Activated CD4-positive, alpha-beta T cell treated with anti-CD3 and anti-CD28 coated beads, Interleukin-2, Interleukin-6, amounts not matched to agents 100 ng/mL and 50 ng/mL, durations not matched to agents 16 hours and 8 hours (primary cell): ENCODE data around the gene FRY.

ENCODE experiments used
- DNase-seq: peaks from one replicate; pipeline ENCODE4 v3.0.0-alpha.2; 2020

FRY gene

DNA sequence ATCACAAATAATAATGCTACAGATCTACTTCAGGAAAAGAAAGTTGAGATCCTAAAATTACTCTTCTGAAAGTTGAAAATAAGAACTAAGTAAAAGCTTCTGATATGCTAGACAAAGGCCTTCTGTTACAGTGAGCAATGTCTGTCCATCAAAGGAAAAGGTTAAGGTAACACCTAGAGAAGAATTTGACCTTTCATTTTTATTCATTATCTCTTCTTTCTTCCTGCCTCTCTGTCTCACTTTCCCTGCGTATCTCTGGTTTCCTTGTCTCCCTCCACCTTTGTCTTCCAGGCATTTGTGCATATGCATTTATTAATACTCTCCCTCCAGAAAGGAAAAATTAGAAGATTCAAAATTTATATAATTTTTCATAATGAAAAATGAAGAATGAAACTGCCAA is 234.6 kb downstream of the FRY start:
- no peak for DNase-seq

GRCh38 chr13:32267836-32268439 is 236.4 kb downstream of the FRY start:
- DNase-seq = peak; percentile 21

DNA sequence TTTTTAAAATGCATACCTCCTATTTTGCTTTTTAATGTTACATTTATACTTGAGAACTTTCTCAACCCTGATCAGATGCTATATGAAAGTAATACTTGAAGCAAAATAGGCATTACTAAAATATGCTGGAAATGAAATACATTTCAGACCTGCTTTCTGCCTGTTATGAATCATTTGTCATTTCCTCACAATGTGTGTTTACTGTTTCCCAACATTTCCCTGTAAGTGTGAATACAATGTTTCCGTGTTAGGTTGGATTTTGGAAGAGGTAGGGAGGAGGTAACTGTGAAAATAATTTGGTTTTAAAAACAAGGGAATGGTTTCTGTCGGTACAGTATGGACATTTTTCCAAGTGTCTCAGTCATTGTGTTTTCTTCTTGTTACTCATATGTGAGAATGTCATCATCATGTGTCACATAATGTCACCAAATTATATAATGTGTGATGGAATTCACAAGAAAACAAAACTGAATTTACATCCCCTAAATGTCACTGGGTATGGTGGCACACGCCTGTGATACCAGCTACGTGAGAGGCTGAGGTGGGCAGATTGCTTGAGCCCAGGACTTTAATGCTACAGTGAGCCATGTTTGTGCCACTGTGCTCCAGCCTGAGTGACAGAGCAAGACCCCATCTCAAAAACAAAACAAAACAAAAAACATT is 240.6 kb downstream of the FRY start:
- DNase-seq = peak; percentile 3

- no peak for DNase-seq
Observed at GRCh38 chr13:32277839-32278238, 246.3 kb downstream of the FRY start.

DNA sequence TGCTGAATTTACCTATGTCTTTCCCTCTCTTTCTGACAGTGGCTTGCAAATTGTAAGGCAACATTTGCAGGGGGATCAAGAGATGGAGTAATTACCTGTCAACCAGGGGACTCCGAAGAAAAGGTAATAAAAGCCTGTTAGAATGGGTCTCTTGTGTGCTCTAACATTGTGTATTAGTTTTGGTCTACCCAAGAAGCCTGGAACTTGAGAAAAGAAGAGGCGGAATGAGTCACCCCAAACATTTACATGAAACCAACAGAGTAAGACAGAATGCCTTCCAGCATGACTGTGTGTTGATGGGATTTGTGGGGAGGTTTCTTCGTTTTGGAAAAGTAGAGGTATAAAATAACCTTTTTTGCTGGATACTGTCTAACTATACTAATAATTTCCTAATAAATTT is 246.9 kb downstream of the FRY start:
- no peak for DNase-seq

DNA sequence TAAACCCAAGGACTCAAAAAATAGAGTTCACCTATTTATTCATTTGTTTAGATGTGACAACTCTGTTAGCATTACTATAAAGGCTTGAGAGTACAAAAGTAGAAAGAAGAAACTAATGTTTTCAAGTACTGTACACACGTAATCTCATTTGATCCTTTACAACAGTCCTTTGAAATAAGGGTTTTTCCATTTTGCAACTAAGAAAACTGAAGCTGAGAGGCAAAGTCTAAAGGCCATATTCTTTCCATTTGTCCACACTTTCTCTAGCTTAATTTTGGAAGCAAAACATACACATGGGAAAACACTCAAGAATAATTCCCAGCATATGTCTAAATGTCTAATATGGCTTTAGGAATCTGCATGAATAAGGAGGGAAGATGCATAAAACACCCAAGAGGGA is 249.5 kb downstream of the FRY start:
- no peak for DNase-seq

DNA sequence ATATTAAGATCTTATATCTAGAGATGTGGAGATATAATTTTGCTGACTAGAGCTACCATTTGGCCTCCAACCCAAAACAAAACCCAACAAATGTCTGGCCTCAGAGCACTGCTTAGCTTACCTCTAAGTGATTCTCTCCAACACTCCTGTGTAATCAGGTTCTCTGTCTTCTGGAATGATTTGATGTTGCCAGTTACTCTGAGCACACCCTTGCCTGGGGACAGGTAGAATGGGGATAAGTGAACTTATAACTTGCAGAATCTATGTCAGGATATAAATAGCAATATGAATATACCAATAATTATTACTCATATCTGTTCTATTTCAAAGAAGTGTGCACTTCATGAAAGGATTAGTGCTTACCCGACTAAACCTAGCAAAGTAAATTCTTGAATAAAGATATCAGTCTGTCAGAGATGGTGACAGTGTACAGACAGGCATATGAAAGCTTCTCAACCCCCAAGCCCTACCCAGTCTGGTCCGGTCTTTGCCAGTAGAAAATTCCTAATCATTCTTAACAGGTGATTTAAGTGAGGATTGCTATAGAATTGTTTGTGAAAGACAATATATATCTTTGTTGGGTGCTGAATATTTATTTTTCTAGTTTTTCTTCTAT is 250.6 kb downstream of the FRY start:
- no peak for DNase-seq

- no peak for DNase-seq
Observed at GRCh38 chr13:32284927-32285632, 253.5 kb downstream of the FRY start.

- no peak for DNase-seq
Observed at GRCh38 chr13:32285633-32285965, 254.0 kb downstream of the FRY start.

- peak; percentile 5 for DNase-seq
Observed at GRCh38 chr13:32297206-32297605, 265.6 kb downstream of the FRY start.

- DNase-seq = no peak
Observed at GRCh38 chr13:32298695-32299094, 267.1 kb downstream of the FRY start.

- DNase-seq = peak; percentile 4
Observed at GRCh38 chr13:32299893-32300292, 268.3 kb downstream of the FRY start.

DNA sequence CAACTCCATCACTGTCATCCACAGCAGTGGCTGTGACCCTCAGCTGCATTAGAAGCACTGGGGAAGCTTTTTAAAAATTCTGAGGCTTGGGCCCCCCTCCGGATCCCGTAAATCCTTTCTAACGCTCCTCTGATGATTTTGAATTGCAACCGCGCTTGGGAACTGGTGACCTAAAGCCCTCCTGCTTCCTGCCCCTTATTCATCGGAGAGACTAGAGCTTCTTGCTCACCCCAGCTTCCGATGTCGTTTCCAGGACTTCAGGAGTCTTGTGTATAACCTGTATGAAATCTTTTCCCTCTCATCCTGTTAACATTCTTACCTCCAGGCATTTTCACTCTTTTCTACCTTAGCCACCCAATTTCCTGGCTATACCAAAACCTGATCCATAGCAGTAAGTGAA is 268.8 kb downstream of the FRY start:
- no peak for DNase-seq

DNA sequence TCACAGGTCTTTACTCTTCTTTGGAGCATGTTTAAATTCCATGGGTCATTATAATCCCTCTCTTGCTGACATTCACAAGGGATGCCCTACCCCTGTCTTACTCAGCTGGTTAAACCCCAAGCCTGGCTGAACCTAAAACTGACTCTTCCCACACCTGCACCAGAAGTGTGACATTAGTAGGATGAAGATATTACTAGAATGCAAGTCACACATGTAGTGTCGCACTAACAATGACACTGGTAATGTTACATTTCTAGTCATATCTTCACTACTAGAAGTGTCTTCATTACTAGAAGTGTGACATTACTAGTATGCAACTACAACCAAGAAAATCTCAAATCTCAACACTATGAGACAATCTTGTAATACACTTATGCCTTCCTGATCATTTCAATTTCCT is 269.3 kb downstream of the FRY start:
- DNase-seq = peak; percentile 14

GRCh38 chr13:32302461-32302860 is 270.9 kb downstream of the FRY start:
- DNase-seq = no peak

DNA sequence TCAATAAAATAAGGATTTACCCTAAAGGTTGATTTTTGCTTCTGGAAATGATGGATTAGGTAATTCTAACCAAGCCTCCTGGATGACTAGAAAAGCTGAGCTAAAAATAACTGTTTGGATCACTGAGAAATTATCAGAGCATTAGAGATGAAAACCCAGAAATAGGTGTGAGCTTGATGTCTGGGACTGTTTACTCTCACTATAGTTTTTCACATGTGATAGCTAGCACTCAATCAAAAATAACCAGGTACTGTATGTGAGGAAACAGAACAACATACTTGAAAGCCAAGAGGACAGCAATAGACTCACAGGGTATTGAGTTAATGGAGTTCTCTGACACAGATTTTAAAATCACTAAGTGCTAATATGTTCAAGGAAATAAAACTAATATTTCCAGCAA is 274.1 kb downstream of the FRY start:
- no peak for DNase-seq

DNA sequence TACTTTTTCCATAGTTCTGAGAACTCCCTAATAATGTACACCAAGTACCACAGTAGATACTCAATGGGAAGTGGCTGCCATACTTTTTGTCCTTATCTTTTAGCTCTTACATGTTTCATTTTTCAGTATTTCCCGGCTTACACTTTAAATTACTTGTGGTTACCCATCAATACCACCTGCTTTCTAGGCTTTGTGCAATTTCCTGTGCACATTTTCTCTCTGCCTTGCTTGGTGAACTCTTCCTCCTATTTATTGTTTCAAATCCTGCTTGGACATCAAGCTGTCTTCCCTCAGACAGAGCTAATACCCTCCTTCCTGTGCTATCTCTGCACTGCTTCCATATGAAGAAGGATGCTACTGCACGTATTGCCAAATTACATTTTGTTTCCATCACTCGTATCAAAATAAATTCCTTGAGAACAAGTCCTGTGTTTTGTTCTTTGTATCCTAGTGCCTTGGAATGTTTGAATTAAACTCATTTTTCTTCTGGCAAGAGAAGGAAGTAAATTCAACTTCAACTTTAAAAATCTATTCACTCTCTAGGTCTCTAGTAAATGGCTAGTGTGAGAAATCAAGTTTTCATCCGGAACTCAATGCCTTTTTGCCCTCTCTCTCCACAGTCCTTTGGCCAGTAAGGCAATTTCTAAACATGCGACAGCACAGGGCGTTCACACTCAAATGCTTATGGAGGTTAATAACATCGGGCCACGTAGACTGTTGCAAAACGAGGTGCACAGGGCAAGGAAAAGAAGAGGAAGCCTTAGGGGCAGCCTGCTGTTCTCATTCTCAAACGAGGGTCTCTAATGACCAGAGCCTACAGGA is 277.9 kb downstream of the FRY start:
- no peak for DNase-seq

DNA sequence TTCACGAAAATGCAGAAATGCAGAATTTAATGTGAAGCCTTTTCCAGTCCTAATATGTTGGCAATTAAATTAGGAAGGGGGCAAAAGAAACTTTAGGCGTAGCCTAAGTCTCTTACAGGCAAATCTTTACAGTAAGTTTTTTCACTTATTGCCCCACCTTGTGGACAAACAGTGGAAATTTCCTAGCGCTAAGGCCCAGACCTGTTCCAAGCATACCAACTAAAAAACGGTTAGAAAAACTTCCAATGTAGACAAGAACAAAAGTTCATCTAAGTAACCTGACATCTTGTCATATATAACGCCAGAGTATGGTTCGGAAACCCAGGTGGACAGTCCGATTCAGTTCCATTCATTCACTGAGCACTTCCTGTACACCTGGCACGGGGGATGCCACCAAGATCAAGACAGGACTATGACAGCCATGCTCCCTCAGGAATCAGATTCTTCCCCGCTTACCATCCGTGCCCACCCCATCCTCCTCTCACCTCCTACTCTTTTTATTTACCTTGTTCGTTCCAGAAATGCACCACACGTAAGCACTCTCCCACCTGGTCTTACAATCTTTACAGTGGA is 278.6 kb downstream of the FRY start:
- peak; percentile 68 for DNase-seq

- no peak for DNase-seq
Observed at GRCh38 chr13:32311188-32311897, 279.8 kb downstream of the FRY start.

DNA sequence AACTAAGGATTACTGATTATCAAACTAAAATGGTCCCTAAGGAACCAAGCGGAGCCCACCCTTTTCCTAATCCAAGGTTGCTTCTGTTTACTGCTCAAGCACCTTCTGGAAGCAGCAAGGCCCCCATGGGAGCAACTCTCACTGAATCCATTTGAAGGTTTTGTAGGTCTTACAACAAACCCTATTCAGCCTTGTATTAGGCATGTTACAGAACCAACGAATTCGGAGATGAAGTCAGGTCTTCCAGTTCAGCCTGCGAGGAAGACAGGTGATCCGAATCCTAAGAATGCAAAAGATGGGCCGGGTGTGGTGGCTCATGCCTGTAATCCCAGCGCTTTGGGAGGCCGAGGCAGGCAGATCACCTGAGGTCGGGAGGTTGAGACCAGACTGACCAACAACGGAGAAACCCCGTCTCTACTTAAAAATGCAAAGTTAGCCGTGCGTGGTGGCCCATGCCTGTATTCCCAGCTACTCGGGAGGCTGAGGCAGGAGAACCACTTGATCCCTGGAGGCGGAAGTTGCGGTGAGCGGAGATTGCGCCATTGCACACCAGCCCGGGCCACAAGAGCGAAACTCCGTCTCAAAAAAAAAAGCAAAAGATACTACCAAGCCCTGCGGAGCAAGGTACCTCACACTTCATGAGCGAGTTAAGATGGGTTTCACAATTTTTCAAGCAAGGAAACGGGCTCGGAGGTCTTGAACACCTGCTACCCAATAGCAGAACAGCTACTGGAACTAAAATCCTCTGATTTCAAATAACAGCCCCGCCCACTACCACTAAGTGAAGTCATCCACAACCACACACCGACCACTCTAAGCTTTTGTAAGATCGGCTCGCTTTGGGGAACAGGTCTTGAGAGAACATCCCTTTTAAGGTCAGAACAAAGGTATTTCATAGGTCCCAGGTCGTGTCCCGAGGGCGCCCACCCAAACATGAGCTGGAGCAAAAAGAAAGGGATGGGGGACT is 283.0 kb downstream of the FRY start:
- DNase-seq = peak; percentile 70
